Erythroblast (primary cell): ENCODE measurements around the gene RHOBTB1.

Source experiments
- GATA1 ChIP-seq: IDR thresholded peaks from 2 replicates; pipeline ENCODE4 v1.6.1; 2011; ENCODE audit warnings: low read depth, mild to moderate bottlenecking, control low read depth, low read length, moderate library complexity
- POLR2A ChIP-seq: IDR thresholded peaks from 2 replicates; pipeline ENCODE4 v1.6.1; 2011; ENCODE audit warnings: mild to moderate bottlenecking, low read length

GRCh38 chr10:60917331-60918280, 26.4 kb downstream of the RHOBTB1 start:
- TF ChIP-seq POLR2A: no peak
- no peak for TF ChIP-seq GATA1
